Posterior vena cava (tissue), 2 donors: ENCODE results near the gene MMAB. TPM values are rescaled to one million over a fixed set of nuclear protein-coding genes. Genes with fewer than 3 reads are reported as not detected.

ENCODE experiments used
- DNase-seq: peaks from one replicate; pipeline ENCODE4 v3.0.0-alpha.2; 2020; ENCODE audit warnings: low spot score
- intact Hi-C, 2 donors: fragments of 100-400 bp; cut with DNase I; formaldehyde crosslinking; loops; one replicate each; pipeline versions ENCODE4 v1.14.1 to v1.14.2; 2022 to 2023
- total RNA-seq, 2 donors: library from RNA; stranded (reverse); fragmentation: NEBNext Ultra II Directional; extraction: Animal tissue kit (Norgen Biotek cat#: 25700); gene quantifications; one replicate each; pipeline ENCODE4 v1.2.1, GENCODE V29; 2021
- donor health status: DM: yes; HTN: yes; CAD: no.
- donor health status: DM: yes; HTN: yes; CAD: no.

Gene MMAB
- total RNA-seq, 2 donors from 2014 or later = 17.9 to 20.0 TPM

DNA sequence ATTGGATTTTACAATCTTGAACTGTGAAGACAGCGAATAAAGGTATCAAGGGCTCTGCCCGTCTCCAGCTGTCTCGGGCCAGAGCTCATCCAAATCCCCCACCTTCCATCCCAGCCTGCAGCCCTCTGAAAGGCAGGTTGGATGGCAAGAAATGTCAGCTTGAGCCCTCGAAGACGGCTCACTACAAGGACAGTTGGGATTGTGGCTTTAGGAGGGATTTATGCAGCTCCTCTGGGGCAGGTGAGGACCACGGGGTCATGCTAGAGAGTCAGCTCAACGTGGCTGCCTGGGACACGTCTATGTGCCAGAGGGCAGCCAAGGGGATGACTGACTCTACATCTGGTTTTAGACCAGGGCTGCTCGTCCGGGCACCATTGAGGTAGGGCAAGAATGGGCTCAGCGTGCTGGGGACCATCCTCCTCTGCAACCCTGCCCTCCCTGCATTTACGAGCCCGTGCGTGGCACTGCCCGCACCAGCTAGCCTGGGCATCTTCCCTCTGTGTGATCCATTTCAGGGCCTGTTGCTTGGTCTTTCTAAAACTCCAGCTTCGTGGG lies 16.5 kb upstream of the MMAB start:
- intact Hi-C loops = loop anchor here in 1 of 2 donors (5.0 kb wide), 1 partner anchor 183 kb away; no protein-coding TSS in a partner anchor

DNA sequence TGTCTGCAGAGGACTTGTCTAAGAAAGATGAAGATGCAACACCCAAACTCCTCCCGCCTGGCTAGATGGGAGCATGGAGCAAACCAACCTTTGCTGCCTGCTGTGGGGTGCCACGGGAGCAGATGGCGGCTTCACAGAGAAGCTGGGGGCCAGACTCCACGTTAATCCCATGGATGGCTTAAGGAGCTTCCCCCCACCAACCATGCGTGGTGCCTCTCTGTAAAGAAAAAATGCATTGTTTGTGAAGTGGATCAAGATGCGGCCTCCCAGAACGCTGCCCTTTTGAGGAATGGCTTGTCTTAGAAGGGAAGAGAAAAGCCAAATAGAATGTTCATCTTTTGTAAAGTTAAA lies 15.9 kb upstream of the MMAB start:
- intact Hi-C loops = loop anchor here in 1 of 2 donors (5.0 kb wide), 1 partner anchor 183 kb away; no protein-coding TSS in a partner anchor

More for the DNA sequence above, 16.5 kb upstream of the MMAB start:
- DNase-seq = no peak

DNA sequence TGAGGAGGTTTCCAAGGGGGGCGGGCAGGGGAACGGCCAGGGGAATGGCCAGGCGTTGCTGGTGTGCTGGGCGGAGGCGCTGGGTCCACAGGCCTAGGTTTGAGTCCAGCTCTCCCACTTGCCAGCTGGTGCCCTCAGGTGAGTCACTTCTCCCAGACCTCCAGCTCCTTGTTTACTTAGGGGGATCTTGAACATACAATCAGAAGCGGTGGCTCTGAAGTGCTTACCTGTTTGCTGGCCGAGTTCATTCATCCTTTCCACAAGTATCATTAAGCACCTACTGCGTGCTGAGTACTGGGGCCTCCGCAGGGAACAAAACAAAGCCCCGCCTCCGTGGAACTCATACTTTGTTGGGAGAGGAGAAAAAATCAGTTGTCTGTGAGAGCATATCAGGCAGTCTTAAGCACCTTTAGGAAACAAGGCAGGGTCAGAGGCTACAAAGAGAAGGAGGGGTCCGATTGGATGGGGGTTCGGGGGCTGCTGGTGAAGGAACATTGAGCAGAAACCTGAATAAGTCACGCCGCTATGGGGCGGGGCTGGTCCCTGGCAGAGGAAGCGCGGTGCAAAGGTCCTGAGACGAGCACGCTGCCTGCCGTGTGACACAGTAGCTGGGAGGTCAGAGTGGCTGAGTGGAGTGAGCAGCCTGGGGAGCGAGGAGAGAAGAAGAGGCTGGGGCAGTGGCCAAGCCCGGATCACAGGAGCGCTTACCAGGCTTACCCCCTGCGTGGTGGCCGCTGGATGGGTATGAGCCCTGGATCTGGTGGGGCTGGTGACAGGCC lies 15.3 kb upstream of the MMAB start:
- intact Hi-C loops = loop anchor here in 1 of 2 donors (5.0 kb wide), 1 partner anchor 184 kb away; no protein-coding TSS in a partner anchor
- no peak for DNase-seq

More for the DNA sequence above, 15.9 kb upstream of the MMAB start:
- no peak for DNase-seq

DNA sequence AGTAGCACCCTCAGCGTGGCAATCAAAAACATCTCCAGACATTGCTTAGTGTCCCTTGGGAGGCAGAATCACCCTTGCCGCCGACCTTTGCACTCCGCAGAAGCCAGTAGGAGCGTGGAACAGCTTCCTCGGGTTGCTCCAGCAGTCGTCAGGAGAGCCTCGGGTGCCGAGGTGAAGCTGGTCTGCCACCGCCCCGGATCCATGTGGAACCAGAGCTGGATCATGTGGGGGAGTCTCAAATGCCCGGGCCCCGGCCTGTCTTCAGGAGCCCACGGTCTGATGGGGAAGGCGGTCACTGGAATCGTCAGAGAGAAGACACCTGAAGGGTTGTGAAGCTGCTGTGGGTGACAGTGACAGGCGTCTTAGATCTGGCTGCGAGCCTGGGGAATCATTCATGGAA lies 14.6 kb upstream of the MMAB start:
- DNase-seq = no peak
- intact Hi-C loops = loop anchor here in 1 of 2 donors (5.0 kb wide), 1 partner anchor 184 kb away; no protein-coding TSS in a partner anchor

DNA sequence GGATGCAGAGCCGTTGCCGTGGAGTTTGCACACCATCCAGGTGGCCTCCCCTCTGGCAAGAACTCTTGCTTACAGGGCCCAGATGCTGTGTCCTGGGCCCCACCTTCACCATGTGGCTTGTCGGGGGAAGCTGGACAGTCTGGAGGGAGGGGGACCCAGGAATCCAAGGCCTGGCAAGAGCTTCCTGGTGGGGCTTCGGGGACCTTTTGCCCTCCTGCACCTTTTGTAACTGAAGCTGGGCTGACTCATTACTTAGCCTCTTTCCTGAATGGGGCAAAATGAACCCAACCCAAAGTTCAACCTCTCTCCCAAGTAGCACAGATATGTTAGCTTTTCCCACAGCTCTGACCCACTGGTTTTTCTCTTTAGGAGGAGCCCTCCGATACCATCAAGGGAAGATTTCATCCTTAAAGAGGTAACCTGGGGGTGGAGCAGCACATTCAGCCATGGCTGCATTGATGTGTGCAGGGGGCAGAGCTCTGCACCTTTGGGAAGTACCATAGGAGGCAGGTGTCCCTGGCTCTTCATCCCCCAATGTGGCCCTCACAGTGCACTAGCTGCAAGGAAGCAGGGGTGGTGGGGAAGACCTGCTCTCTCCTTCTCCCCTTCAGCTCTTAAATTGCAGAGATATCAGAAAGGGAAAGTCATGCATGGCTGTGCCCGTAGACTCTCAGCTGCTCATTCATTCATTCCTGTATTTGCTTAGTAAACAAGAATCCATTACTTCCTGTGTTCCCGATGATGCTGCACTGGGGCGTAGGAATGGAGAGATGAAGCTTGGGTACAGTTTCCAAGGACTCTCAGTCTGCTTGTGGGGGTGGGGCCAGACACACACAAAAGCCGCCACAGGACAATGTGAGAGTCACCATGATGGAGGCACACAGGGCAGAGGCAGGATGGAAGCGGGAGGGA lies 13.3 kb upstream of the MMAB start:
- DNase-seq = no peak
- intact Hi-C loops = loop anchor here in 1 of 2 donors (5.0 kb wide), 1 partner anchor 186 kb away; no protein-coding TSS in a partner anchor

GRCh38 chr12:109583733-109584132 lies 10.4 kb upstream of the MMAB start:
- intact Hi-C loops = no loop called here

DNA sequence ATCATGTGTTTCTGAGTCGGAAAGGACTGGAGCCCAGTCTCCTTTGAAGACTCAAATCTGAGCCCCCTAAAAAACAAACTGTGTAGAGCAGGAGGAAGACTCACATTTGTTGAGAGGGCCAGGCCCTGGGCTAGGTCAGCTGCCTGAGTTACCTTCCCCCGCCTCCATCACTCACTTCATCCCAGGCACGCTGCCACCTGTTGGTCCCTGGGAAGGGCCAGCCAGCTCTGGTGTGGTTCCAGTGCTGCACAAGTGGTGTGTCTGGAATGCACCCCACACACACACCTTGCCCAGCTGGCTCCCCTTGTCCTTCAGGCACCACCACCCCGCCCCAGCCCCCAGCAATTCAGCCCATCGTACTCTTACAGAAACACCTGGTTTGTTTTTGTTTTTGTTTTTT lies 9.3 kb upstream of the MMAB start:
- DNase-seq = no peak
- intact Hi-C loops = no loop called here

More at GRCh38 chr12:109583733-109584132, 10.4 kb upstream of the MMAB start:
- no peak for DNase-seq

DNA sequence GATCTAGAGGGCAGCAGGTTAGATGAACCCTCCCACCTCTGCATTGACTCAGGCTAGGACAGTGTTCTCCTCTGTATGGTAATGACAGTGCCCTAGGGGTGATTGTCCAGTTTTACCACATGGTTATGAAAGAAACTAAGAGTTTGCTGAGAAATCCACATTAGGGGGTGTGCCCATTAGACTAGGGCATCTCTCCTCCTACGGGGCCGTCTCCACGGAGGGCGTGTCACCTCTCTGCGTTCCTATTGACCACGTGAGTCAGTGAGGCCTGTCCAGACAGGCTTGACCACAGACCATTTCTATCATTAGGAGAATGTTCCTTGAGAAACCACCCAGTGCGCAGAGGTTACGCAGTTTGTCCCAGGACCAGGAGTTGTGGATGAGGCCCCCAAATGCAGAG lies 8.6 kb upstream of the MMAB start:
- intact Hi-C loops = no loop called here
- DNase-seq = no peak

DNA sequence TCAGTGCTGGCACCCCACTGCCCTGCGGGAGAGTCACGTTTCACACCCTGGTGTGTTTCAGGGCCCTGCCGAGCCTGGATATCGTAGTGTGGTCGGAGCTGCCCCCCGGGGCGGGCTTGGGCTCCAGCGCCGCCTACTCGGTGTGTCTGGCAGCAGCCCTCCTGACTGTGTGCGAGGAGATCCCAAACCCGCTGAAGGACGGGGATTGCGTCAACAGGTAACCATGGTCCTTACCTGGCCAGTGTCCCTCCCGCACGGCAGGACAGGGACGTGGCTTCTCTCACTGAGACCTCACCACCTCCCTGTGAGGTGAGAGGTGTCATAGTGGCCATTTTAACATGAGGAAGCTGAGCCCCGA lies 8.0 kb upstream of the MMAB start:
- DNase-seq = no peak
- intact Hi-C loops = no loop called here

GRCh38 chr12:109580684-109581333 lies 7.5 kb upstream of the MMAB start:
- intact Hi-C loops = no loop called here
- DNase-seq = no peak

GRCh38 chr12:109580272-109580671 lies 7.0 kb upstream of the MMAB start:
- DNase-seq = no peak
- intact Hi-C loops = no loop called here

GRCh38 chr12:109579639-109580038 lies 6.3 kb upstream of the MMAB start:
- DNase-seq = no peak
- intact Hi-C loops = no loop called here

GRCh38 chr12:109578330-109578927 lies 5.1 kb upstream of the MMAB start:
- intact Hi-C loops = no loop called here
- no peak for DNase-seq

DNA sequence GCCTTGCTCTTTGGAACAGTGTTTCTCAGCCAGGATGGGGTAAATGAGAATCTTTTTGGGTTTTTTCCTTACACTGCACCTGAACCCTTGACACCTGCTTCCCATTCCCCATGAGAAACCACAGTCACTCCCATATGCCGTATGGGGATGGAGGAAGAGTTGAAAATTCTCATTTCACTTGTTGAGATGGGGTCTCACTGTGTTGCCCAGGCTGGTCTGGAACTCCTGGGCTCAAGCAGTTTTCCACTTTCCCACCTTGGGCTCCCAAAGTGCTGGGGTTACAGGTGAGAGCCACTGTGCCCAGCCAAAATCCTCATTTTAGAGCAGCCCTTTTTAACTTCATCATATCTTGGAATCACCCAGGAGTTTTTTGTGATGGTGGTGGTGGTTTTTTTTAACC lies 4.0 kb upstream of the MMAB start:
- intact Hi-C loops = no loop called here
- no peak for DNase-seq

DNA sequence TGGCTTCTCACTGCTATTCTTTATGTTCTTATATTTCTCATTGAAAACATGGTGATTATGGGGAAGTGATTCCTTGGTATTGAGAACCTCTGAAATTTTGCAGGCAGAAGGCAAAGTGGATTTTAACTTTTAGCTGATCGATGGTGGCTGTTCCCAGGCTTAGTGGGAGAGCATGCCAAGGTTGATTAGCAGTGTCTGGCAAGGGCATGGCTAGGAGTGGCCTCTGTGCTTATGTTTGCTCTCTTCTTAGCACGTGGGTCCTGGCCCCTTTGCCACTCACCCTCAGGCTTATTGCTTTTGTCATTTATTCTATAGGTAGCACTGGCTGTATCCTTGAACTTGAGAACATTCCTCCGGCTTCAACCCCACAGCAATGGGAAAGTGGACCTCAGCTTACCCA lies 2.4 kb upstream of the MMAB start:
- no peak for DNase-seq
- intact Hi-C loops = no loop called here

- no peak for DNase-seq
- intact Hi-C loops = no loop called here
These were observed 575 bp upstream of the MMAB start for GRCh38 chr12:109573914-109574244.

- no peak for DNase-seq
- intact Hi-C loops = no loop called here
These were observed 828 bp downstream of the MMAB start for GRCh38 chr12:109572506-109572845.

DNA sequence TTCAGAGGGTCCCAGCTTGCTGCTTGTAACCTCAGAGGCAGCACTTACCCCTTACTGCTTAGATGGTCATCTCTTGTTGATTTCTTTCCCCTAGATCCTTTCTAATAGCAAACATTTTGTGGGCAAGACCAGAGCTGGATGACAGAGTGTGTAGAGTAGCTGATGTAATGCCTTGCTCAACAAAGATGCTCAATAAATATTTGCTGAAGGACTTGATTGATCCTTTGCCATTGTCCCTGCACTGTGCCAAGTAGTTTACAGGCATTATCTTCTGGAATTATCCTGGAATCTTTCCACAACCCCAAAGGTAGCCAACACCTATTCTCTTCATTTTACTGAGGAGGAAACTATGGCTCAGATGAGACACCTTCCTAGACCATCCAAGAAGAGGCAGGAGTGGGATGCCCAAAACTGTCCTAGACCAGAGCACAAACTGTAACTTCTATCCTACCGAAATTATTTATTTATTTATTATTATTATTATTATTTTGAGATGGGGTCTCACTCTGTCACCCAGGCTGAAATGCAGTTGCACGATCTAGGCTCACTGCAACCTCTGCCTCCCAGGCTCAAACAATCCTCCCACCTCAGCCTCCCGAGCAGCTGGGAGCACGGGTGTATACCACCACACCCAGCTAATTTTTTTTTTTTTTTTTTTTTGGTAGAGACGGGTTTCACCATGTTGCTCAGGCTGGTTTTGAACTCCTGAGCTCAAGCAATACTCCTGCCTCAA lies 1.4 kb downstream of the MMAB start:
- DNase-seq = no peak
- intact Hi-C loops = no loop called here

DNA sequence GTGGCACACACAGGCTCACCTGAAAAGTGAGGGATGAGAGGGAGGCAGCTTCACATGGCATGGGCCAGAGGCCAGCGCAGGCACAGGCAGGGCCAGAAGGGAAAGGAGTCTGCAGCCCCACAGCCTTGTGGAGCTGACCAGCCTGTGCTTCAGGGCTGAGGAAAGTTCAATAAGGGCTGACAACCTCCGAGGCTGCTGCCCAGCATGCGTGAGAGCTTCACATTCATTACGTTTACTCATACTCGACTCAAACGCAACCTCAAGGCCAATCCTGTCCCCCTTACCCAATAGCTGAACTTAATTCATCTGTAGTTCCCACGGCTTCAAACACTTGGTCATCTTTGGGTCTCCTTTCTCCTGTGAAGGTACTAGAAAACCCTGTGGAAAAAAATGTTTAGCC lies 4.8 kb downstream of the MMAB start:
- no peak for DNase-seq
- intact Hi-C loops = no loop called here
